Liver (tissue), 9 donors: Measurements from ENCODE around the gene TAPT1. TPM values are rescaled to one million over a fixed set of nuclear protein-coding genes. Genes with fewer than 3 reads are reported as not detected.

Experiments
- DNase-seq: peaks from one replicate; pipeline ENCODE4 v3.0.0-alpha.2; 2017; ENCODE audit warnings: low spot score
- H3K27ac ChIP-seq, 2 donors: one replicate each; pipeline ENCODE4 v1.7.0; 2013; ENCODE audit warnings: inconsistent platforms in 2 of 2, low read length in 2 of 2, control low read depth in 1 of 2, low read depth in 1 of 2, mild to moderate bottlenecking in 1 of 2
- H3K27me3 ChIP-seq, 4 donors: one replicate each; pipeline versions ENCODE4 v1.6.1 to v1.7.0; 2013; ENCODE audit warnings: low read length in 3 of 4, inconsistent platforms in 1 of 4, mild to moderate bottlenecking in 1 of 4, moderate library complexity in 1 of 4; ENCODE audit not compliant: control insufficient read depth in 4 of 4, insufficient read depth in 4 of 4
- H3K36me3 ChIP-seq, 4 donors: one replicate each; pipeline versions ENCODE4 v1.6.1 to v1.7.0; 2013; ENCODE audit warnings: low read length in 3 of 4, mild to moderate bottlenecking in 3 of 4, low read depth in 1 of 4, moderate library complexity in 1 of 4; ENCODE audit not compliant: control insufficient read depth in 4 of 4, insufficient read depth in 3 of 4
- H3K4me1 ChIP-seq, 4 donors: one replicate each; pipeline versions ENCODE4 v1.6.1 to v1.7.0; 2013; ENCODE audit warnings: low read length in 3 of 4, mild to moderate bottlenecking in 3 of 4, moderate library complexity in 1 of 4; ENCODE audit not compliant: control insufficient read depth in 4 of 4, insufficient read depth in 4 of 4
- H3K4me3 ChIP-seq, 3 donors: one replicate each; pipeline versions ENCODE4 v1.6.1 to v1.7.0; 2013; ENCODE audit warnings: low read length in 3 of 3, control low read depth in 1 of 3, low read depth in 1 of 3, mild to moderate bottlenecking in 1 of 3
- H3K9ac ChIP-seq, 2 donors: one replicate each; pipeline ENCODE4 v1.7.0; 2013; ENCODE audit warnings: low read length in 2 of 2, mild to moderate bottlenecking in 2 of 2, moderate library complexity in 2 of 2, control low read depth in 1 of 2, low read depth in 1 of 2
- H3K9me3 ChIP-seq, 4 donors: one replicate each; pipeline versions ENCODE4 v1.6.1 to v1.7.0; 2013; ENCODE audit warnings: low read length in 3 of 4; ENCODE audit not compliant: control insufficient read depth in 4 of 4
- FOXA1 ChIP-seq: IDR thresholded peaks from 2 replicates; pipeline ENCODE4 v1.6.1; 2016; ENCODE audit warnings: antibody characterized with exemption
- FOXA2 ChIP-seq: IDR thresholded peaks from 2 replicates; pipeline ENCODE4 v1.6.1; 2016; ENCODE audit warnings: antibody characterized with exemption
- GABPA ChIP-seq, 2 donors: IDR thresholded peaks in 1 of 2; conservative IDR thresholded peaks in 1 of 2; 2 replicates each; pipeline ENCODE4 v1.6.1; 2016; ENCODE audit warnings: antibody characterized with exemption in 2 of 2, mild to moderate bottlenecking in 1 of 2, moderate library complexity in 1 of 2
- NR2F2 ChIP-seq: IDR thresholded peaks from 2 replicates; pipeline ENCODE4 v1.6.1; 2016; ENCODE audit warnings: antibody characterized with exemption
- RAD21 ChIP-seq, 2 donors: IDR thresholded peaks; 2 replicates each; pipeline ENCODE4 v1.6.1; 2016; ENCODE audit warnings: antibody characterized with exemption in 2 of 2, mild to moderate bottlenecking in 2 of 2
- RXRA ChIP-seq, 2 donors: IDR thresholded peaks; 2 replicates each; pipeline ENCODE4 v1.6.1; 2017 to 2018; ENCODE audit warnings: antibody characterized with exemption in 2 of 2, mild to moderate bottlenecking in 1 of 2
- SP1 ChIP-seq: IDR thresholded peaks from 2 replicates; pipeline ENCODE4 v1.6.1; 2018; ENCODE audit warnings: antibody characterized with exemption, mild to moderate bottlenecking
- TAF1 ChIP-seq: conservative IDR thresholded peaks from 2 replicates; pipeline ENCODE4 v1.6.1; 2016; ENCODE audit warnings: antibody characterized with exemption, mild to moderate bottlenecking
- YY1 ChIP-seq: IDR thresholded peaks from 2 replicates; pipeline ENCODE4 v1.6.1; 2016; ENCODE audit warnings: antibody characterized with exemption, mild to moderate bottlenecking
- WGBS: extraction: QIAGEN DNeasy Blood & Tissue Kit; methylation state at CpG from one replicate; pipeline ENCODE4 v1.1.7; 2013; 5-methylcytosine and 5-hydroxymethylcytosine counted together
- polyA plus RNA-seq, 2 donors: library from polyadenylated mRNA; stranded (reverse) in 1 of 2; unstranded in 1 of 2; fragments of 200-250 nt in 1 of 2; fragments of >200 nt in 1 of 2; fragmentation: Nextera tagmentation in 1 of 2; extraction: Ambion mirVana in 1 of 2; gene quantifications; one replicate each; pipeline versions ENCODE4 v1.2.1 to v1.2.3, GENCODE V29; 2013 to 2015
- total RNA-seq, 2 donors: library from RNA; depleted of rRNA; stranded (reverse); fragments of >200 nt; gene quantifications; one replicate each; pipeline ENCODE4 v1.2.3, GENCODE V29; 2014
- TF ChIP-seq, protein P1 (sequence below): fragments of 150-350 bp; IDR thresholded peaks from 2 replicates; pipeline ENCODE4 v1.5.1; 2017; ENCODE audit warnings: improper control_type of control experiment, low read depth, low read length; ENCODE audit not compliant: missing input control
- TF ChIP-seq, protein P2 (sequence below): IDR thresholded peaks from 2 replicates; pipeline ENCODE4 v1.6.1; 2016; ENCODE audit warnings: antibody characterized with exemption
- TF ChIP-seq, protein P3 (sequence below): IDR thresholded peaks from 2 replicates; pipeline ENCODE4 v1.6.1; 2016; ENCODE audit warnings: antibody characterized with exemption, mild to moderate bottlenecking
- donor health status: healthy.
- donor health status: healthy.
- donor health status: healthy.
- donor health status: healthy.
- donor health status: healthy.

TAPT1 gene
- total and polyA plus RNA-seq, 4 donors, result 12.2 to 53.7 (median 22.1) TPM

DNA sequence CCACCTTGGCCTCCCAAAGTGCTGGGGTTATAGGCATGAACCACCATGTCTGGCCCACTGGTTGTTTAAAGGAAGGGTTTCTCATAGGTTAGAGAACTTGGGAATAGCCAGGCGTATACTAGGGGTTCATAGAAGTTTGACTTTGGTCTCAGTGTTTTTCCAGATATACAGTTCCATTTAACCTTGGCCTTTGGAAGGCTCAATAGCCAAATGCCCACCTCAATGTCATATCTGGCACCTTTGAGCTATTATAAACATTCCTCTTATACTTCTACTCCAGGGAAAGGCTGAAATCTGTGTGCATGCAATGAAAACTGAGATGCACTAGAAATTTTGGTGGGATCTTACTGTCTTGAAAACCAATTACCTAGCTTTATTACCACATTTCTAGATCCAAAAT lies 95.0 kb downstream of the TAPT1 start:
- no peaks in the 10 kb centered on the region for H3K27me3 ChIP-seq
- H3K36me3 ChIP-seq, result peaks cover 0 to under 1% (median 0%) of the 10 kb centered on the region in 4 donors
- no peak overlapping the region for H3K9ac ChIP-seq
- TF ChIP-seq, protein P1, sequence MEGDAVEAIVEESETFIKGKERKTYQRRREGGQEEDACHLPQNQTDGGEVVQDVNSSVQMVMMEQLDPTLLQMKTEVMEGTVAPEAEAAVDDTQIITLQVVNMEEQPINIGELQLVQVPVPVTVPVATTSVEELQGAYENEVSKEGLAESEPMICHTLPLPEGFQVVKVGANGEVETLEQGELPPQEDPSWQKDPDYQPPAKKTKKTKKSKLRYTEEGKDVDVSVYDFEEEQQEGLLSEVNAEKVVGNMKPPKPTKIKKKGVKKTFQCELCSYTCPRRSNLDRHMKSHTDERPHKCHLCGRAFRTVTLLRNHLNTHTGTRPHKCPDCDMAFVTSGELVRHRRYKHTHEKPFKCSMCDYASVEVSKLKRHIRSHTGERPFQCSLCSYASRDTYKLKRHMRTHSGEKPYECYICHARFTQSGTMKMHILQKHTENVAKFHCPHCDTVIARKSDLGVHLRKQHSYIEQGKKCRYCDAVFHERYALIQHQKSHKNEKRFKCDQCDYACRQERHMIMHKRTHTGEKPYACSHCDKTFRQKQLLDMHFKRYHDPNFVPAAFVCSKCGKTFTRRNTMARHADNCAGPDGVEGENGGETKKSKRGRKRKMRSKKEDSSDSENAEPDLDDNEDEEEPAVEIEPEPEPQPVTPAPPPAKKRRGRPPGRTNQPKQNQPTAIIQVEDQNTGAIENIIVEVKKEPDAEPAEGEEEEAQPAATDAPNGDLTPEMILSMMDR, result no peak
- TF ChIP-seq NR2F2 (no peak), FOXA1 (no peak)
- peaks cover 0 to 5% (median 0%) of the 10 kb centered on the region in 4 donors for H3K4me1 ChIP-seq
- H3K27ac ChIP-seq, result no peak overlapping the region
- no peak overlapping the region for H3K4me3 ChIP-seq
- 100% methylated on average over 1 of the region's 1 CpG for WGBS
- no peak for DNase-seq
- H3K9me3 ChIP-seq, result peaks cover 0 to 2% (median under 1%) of the 10 kb centered on the region in 4 donors

DNA sequence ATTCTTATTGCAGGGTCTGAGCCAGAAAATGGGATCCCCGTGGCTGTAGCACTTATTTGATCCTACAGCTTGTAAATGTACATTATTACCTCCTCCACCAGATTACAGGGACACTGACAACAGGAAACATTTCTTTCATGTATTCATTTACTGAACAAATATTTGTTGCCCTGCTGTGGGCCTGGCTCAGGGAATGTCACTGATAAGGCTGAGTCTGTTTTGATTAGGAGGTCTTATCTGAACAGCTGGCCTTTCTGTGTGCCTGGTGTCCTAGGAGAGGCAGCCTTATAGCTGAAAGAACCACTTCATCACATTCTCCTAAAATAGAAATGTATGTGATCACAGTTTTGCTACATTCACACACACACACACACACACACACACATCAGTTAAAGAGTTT lies 96.9 kb downstream of the TAPT1 start:
- Histone ChIP-seq H3K9me3 (no peaks in the 10 kb centered on the region), H3K4me3 (no peak overlapping the region), H3K9ac (no peak overlapping the region), H3K27ac (no peak overlapping the region), H3K27me3 (no peaks in the 10 kb centered on the region), H3K4me1 (peaks cover 0 to 5% (median 0%) of the 10 kb centered on the region in 4 donors), H3K36me3 (no peaks in the 10 kb centered on the region)
- TF ChIP-seq SP1, result peak; percentile 9
- TF ChIP-seq TAF1, result no peak
- peak in 1 of 2 donors; percentile 40 for TF ChIP-seq RAD21 (IDR thresholded peaks at IDR 0.05)
- DNase-seq, result no peak
- WGBS, result 23% methylated on average over 1 of the region's 1 CpG

DNA sequence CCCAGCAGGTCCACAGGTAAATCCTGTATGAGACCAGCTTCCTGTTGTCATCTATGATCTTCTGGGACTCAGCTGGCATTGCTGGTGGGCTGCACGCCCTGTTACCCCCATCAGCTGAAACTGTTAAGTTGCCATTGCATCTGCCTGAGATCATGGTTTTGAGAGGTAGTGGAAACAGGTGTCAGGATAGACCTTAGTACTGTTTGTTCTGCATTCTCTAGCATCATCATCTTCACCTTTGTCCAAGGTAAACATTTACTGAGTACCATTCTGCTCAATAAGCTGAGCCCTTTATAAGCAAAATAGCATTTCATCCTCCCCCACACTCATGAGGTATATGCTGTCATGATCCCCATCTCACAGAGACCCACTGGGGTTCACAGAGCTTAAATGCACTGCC lies 99.6 kb downstream of the TAPT1 start:
- no peaks in the 10 kb centered on the region for H3K9me3 ChIP-seq
- no peaks in the 10 kb centered on the region for H3K27me3 ChIP-seq
- TF ChIP-seq YY1 (no peak), TAF1 (no peak)
- no peak overlapping the region for H3K4me3 ChIP-seq
- peaks cover 0 to 5% (median 0%) of the 10 kb centered on the region in 4 donors for H3K4me1 ChIP-seq
- 89% methylated on average over 1 of the region's 1 CpG for WGBS
- no peak overlapping the region for H3K27ac ChIP-seq
- H3K9ac ChIP-seq, result no peak overlapping the region
- DNase-seq, result no peak
- H3K36me3 ChIP-seq, result no peaks in the 10 kb centered on the region

DNA sequence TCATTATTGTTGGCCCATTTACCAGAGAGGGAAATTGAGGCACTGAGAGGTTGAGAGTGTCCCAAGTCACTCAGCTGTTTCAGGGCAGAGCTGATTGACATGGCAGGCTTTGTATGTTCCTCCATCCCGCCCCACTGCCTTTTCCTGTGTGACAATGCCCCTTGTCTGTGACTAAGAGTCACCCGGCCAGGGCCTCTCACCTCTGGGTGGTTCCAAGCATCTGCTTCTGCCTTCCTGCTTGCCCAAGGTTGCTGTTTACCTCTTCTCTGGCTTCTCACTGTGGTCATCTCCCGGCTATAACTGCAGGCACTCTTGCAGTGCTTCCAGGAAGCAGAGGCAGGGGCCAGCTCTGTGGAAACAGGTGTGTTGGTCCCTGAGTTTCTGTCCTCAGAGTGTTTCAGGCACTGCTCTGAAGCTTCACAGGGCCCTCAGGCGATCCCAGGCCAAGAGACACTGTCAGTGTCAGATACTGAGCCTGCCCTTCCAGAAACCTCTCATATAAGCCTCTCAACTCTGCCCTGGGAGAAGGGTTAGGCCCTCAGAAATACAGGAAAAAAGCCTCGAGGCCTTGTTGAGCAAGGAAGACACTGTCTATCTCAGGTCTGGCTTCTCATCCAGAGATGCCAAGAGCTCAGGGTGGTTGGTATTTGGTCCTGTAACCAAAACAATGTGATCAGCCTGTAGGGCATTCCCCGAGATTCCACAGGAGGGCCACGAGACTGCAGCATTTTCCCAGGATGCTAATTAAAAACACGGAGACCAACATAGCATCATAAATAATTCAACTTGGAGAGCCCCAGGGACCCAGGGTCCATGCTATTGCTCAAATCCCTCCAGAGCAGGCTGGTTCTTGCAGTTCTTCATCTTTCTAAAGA lies 100.5 kb downstream of the TAPT1 start:
- no peak overlapping the region for H3K9ac ChIP-seq
- TF ChIP-seq, protein P1, result no peak
- TF ChIP-seq FOXA2, result no peak
- no peak for TF ChIP-seq NR2F2
- no peak for TF ChIP-seq SP1
- TF ChIP-seq RAD21 (IDR thresholded peaks at IDR 0.05), result no peak
- TF ChIP-seq, protein P2, sequence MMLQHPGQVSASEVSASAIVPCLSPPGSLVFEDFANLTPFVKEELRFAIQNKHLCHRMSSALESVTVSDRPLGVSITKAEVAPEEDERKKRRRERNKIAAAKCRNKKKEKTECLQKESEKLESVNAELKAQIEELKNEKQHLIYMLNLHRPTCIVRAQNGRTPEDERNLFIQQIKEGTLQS, result no peak
- no peak for TF ChIP-seq RXRA (IDR thresholded peaks at IDR 0.05)
- TF ChIP-seq GABPA (IDR thresholded peaks at IDR 0.05 in 1 of 2, conservative IDR thresholded peaks at IDR 0.05 in 1 of 2), result no peak
- TF ChIP-seq, protein P3, sequence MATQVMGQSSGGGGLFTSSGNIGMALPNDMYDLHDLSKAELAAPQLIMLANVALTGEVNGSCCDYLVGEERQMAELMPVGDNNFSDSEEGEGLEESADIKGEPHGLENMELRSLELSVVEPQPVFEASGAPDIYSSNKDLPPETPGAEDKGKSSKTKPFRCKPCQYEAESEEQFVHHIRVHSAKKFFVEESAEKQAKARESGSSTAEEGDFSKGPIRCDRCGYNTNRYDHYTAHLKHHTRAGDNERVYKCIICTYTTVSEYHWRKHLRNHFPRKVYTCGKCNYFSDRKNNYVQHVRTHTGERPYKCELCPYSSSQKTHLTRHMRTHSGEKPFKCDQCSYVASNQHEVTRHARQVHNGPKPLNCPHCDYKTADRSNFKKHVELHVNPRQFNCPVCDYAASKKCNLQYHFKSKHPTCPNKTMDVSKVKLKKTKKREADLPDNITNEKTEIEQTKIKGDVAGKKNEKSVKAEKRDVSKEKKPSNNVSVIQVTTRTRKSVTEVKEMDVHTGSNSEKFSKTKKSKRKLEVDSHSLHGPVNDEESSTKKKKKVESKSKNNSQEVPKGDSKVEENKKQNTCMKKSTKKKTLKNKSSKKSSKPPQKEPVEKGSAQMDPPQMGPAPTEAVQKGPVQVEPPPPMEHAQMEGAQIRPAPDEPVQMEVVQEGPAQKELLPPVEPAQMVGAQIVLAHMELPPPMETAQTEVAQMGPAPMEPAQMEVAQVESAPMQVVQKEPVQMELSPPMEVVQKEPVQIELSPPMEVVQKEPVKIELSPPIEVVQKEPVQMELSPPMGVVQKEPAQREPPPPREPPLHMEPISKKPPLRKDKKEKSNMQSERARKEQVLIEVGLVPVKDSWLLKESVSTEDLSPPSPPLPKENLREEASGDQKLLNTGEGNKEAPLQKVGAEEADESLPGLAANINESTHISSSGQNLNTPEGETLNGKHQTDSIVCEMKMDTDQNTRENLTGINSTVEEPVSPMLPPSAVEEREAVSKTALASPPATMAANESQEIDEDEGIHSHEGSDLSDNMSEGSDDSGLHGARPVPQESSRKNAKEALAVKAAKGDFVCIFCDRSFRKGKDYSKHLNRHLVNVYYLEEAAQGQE, result no peak
- TF ChIP-seq FOXA1, result no peak
- no peaks in the 10 kb centered on the region for H3K9me3 ChIP-seq
- H3K27ac ChIP-seq, result no peak overlapping the region
- H3K27me3 ChIP-seq, result no peaks in the 10 kb centered on the region
- H3K36me3 ChIP-seq, result no peaks in the 10 kb centered on the region
- DNase-seq, result no peak
- peaks cover 0 to 5% (median 0%) of the 10 kb centered on the region in 4 donors for H3K4me1 ChIP-seq
- 85% methylated on average over 8 of the region's 8 CpGs for WGBS
- no peak overlapping the region for H3K4me3 ChIP-seq
